ENCODE data around the gene HEXIM2. TPM values are rescaled to one million over a fixed set of nuclear protein-coding genes. Genes with fewer than 3 reads are reported as not detected.

The HEXIM2 gene
- total RNA-seq, 1 donor from 2014 or later: 8.4 TPM

DNA sequence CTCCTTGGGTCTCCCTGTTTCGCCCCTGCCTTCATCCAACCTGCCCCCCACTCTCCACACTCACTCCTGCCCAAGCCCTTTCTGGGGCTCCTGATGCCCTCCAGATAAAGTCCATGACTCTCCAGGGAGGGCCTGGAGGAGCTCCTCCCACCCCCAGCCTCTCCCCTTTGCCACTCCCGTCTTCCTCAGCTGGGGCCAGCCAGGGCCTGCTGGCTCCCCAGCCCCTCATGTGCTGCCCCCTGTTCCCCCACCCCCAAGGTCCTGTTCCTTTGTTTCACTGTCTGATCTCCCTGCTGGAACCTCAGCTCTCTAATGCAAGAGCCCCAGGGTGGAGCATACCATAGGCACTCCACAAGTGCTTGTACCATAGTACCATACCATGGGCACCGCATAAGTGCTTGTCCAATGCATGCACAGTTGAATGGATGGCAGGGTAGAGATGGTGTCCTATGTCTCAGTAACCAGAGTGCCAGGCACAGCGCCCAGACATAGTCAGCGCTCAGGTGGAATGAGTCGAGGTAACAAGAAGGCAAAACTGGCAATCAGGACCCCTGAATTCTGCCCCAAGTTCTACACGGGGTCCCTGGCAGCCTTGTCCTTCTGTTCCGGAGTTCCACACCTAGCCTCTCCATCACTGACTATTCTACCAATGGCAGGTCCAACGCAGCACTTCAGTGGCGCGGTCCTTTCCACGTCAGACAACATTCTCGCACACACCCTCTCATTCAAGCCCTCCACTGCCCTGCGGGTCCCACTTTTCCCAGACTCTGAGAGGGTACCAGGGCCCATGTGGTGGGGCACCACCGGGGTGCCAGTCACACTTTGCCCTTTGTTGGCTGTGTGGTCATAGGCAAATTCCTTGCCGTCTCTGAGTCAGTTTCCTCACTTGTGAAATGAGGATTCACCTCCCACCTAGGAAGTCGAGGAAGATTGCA, 30.7 kb upstream of the HEXIM2 start:
- H3K4me3 Mint-ChIP-seq (ENCODE audit: unreplicated experiment): peak overlapping the region; percentile 30
- H3K27ac Mint-ChIP-seq (ENCODE audit: unreplicated experiment): no peak overlapping the region
- H3K27me3 Mint-ChIP-seq (ENCODE audit: unreplicated experiment): peaks cover 4% of the 10 kb centered on the region
- peaks cover 5% of the 10 kb centered on the region for H3K4me1 Mint-ChIP-seq (ENCODE audit: low read depth, unreplicated experiment)
- no peak for DNase-seq
- no peaks in the 10 kb centered on the region for H3K36me3 Mint-ChIP-seq (ENCODE audit: unreplicated experiment)
- TF ChIP-seq, protein P1, sequence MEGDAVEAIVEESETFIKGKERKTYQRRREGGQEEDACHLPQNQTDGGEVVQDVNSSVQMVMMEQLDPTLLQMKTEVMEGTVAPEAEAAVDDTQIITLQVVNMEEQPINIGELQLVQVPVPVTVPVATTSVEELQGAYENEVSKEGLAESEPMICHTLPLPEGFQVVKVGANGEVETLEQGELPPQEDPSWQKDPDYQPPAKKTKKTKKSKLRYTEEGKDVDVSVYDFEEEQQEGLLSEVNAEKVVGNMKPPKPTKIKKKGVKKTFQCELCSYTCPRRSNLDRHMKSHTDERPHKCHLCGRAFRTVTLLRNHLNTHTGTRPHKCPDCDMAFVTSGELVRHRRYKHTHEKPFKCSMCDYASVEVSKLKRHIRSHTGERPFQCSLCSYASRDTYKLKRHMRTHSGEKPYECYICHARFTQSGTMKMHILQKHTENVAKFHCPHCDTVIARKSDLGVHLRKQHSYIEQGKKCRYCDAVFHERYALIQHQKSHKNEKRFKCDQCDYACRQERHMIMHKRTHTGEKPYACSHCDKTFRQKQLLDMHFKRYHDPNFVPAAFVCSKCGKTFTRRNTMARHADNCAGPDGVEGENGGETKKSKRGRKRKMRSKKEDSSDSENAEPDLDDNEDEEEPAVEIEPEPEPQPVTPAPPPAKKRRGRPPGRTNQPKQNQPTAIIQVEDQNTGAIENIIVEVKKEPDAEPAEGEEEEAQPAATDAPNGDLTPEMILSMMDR (IDR thresholded peaks at IDR 0.05; ENCODE audit: partially characterized antibody, unreplicated experiment): no peak
- H3K9me3 Mint-ChIP-seq (ENCODE audit: unreplicated experiment): peaks cover 7% of the 10 kb centered on the region

DNA sequence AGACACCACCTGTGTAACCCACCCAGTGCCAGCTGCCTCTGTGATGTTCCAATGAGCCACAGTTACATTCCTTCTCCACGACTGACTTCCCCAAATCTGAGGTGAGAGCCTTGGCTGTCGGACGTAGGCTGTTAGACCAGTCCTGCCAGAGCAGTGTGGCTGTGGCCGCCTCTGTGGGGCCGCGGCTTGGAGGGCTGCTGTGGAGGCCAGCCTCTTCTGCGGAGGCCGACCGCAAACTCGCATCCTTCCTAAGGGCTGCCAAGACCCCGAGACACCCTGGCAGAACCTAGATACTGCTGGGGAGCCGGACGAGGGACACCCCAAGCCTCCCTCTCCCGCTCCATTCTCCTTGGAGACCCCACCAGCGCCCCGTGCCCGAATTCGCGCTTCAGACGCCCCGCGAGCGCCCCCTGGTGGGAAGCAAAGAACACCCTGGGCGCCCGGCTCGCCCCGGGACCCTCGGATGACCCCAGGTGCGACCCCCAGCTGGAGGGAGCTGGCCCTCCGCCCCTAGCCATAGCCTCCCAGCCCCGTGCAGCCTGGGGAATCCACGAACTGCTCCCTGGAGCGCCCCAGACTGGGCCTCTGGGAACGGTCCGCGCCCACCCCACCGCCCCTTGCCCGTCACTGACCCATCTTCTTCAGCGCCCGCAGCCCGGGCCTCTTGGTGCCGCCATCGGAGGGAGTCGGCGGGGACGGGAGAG, 29.9 kb upstream of the HEXIM2 start:
- peak; percentile 86 for DNase-seq
- H3K36me3 Mint-ChIP-seq (ENCODE audit: unreplicated experiment): no peaks in the 10 kb centered on the region
- peak overlapping the region; percentile 30 for H3K4me3 Mint-ChIP-seq (ENCODE audit: unreplicated experiment)
- H3K4me1 Mint-ChIP-seq (ENCODE audit: low read depth, unreplicated experiment): peaks cover 5% of the 10 kb centered on the region
- peaks cover 7% of the 10 kb centered on the region for H3K9me3 Mint-ChIP-seq (ENCODE audit: unreplicated experiment)
- TF ChIP-seq, protein P1 (IDR thresholded peaks at IDR 0.05; ENCODE audit: partially characterized antibody, unreplicated experiment): peak; percentile 98
- H3K27ac Mint-ChIP-seq (ENCODE audit: unreplicated experiment): no peak overlapping the region
- peaks cover 4% of the 10 kb centered on the region for H3K27me3 Mint-ChIP-seq (ENCODE audit: unreplicated experiment)

DNA sequence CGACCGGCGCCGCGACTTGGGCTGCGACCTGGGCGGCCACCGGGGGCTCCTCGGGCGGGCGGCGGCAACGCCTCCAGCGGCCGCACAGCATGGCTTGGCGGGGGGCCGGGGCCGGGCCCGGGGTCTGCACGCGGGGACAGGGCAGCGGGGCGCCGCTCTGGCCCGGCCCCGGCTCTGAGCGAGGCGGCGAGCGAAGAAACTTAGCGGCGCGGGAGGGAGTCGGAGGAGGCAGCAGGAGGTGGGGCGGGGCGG, 29.4 kb upstream of the HEXIM2 start, which contains the start of gene PLCD3:
Gene PLCD3, minus strand, starts transcription at position 196 of the 252 bp plus-strand sequence. Its CDS starts 105 bp downstream, at position 91.
- Mint-ChIP-seq H3K27me3 (ENCODE audit: unreplicated experiment) (peaks cover 4% of the 10 kb centered on the region), H3K27ac (ENCODE audit: unreplicated experiment) (no peak within 1 kb of the TSS), H3K4me3 (ENCODE audit: unreplicated experiment) (peak within 1 kb of the TSS; percentile 80), H3K36me3 (ENCODE audit: unreplicated experiment) (no peaks in the 10 kb centered on the region), H3K4me1 (ENCODE audit: low read depth, unreplicated experiment) (peaks cover 5% of the 10 kb centered on the region), H3K9me3 (ENCODE audit: unreplicated experiment) (peaks cover 7% of the 10 kb centered on the region)
- DNase-seq: no peak
- TF ChIP-seq, protein P1 (IDR thresholded peaks at IDR 0.05; ENCODE audit: partially characterized antibody, unreplicated experiment): no peak

DNA sequence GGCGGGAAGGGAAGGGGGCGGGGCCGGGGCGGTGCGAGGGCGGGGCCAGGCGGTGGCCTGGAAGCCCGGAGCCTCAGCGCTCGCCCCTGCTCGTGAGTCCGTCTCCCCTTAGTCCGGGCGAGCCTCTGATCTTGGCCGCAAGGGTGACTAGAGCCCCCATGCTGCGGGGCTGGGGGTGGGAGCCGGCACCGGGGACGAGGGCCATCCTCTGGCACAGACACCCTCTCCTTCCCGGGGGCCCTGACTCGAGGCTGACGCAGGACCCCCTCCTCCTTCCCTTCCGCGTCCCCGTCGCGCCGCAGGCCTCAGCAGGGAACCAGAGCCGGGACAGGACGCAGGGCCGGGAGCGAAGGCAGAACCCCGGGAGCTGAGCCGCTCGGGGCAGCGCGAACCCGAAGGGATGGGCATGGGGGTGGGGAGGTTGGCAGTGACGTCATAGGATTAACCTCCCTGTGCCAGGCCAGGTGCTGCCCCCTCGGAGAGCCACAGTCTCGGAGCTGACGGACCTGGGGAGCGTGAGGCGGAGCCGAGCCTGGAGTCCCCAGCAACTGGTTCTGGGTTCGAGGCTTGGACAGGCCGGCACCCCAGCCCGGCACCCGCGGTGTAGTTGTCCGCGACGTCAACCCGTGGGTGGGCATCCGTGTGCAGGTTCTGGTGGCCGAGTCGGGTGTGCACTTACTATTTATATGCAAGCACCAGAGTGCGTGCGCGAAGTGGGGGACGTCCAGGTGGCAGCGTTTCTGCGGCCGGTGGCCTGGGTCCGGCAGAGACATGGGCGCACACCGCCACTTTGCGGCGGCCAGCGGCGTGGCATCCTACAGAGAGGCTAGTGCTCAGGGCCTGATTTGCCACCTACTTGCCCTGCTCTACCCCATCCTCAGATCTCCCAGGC, 28.9 kb upstream of the HEXIM2 start:
- Mint-ChIP-seq H3K27ac (ENCODE audit: unreplicated experiment) (no peak overlapping the region), H3K27me3 (ENCODE audit: unreplicated experiment) (peaks cover 4% of the 10 kb centered on the region), H3K4me1 (ENCODE audit: low read depth, unreplicated experiment) (peaks cover 2% of the 10 kb centered on the region), H3K9me3 (ENCODE audit: unreplicated experiment) (peaks cover 4% of the 10 kb centered on the region), H3K36me3 (ENCODE audit: unreplicated experiment) (no peaks in the 10 kb centered on the region), H3K4me3 (ENCODE audit: unreplicated experiment) (peak overlapping the region; percentile 80)
- DNase-seq: peak; percentile 83
- TF ChIP-seq, protein P1 (IDR thresholded peaks at IDR 0.05; ENCODE audit: partially characterized antibody, unreplicated experiment): peak; percentile 59

Data from glutamatergic neuron (in vitro differentiated cells).